Stimulated activated CD8-positive, alpha-beta memory T cell treated with anti-CD3 and anti-CD28 coated beads, Interleukin-12 subunit alpha, Interleukin-12 subunit beta, amount 100 ng/mL, for 24 hours (primary cell): ENCODE data around the gene RNF187.

Experiments used
- DNase-seq: peaks from one replicate; pipeline ENCODE4 v3.0.0-alpha.2; 2020; ENCODE audit errors: extremely low read depth

The RNF187 gene

DNA sequence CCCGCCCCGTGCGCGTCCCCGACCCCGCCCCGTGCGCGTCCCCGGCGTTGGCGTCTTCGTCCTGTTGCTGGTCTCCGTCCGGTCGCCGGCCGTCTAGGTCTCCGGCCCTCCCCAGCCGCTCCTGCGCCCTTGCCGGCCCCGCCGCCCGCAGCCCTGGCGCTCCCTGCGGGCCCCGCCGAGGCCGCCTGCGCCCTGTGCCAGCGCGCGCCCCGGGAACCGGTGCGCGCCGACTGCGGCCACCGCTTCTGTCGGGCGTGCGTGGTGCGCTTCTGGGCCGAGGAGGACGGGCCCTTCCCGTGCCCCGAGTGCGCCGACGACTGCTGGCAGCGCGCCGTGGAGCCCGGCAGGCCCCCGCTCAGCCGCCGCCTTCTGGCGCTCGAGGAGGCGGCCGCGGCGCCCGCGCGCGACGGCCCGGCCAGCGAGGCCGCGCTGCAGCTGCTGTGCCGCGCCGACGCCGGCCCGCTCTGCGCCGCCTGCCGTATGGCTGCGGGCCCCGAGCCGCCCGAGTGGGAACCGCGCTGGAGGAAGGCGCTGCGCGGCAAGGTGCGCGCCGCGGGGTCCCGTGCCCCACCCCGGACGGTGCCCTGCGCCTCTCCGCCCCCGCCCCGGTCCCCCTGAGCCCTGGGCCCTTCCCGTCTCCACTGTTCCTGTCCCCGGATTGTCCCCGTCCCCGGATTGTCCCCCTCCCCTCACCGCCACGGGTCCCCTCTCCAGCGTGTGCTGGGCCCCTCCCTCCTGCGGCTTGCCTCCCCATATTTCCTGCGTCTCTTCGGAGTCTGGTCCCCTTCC, at the start of gene RNF187:
RNF187 (plus strand) TSS at position 47 of the 789 bp plus-strand sequence.
- peak; percentile 65 for DNase-seq

GRCh38 chr1:228437424-228437962, 49.7 kb upstream of the RNF187 start:
- no peak for DNase-seq

DNA sequence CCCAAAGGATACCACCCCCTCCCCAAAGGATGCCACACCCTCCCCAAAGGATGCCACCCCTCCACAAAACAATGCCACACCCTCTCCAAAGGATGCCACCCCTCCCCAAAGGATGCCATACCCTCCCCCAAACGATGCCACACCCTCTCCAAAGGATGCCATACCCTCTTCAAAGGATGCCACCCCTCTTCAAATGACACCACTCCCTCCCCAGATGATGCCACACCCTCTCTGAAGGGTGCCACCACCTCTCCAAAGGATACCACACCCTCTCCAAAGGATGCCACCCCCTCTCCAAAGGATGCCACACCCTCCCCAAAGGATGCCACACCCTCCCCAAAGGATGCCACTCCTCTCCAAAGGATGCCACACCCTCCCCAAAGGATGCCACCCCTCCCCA, 48.9 kb upstream of the RNF187 start:
- DNase-seq, result no peak

DNA sequence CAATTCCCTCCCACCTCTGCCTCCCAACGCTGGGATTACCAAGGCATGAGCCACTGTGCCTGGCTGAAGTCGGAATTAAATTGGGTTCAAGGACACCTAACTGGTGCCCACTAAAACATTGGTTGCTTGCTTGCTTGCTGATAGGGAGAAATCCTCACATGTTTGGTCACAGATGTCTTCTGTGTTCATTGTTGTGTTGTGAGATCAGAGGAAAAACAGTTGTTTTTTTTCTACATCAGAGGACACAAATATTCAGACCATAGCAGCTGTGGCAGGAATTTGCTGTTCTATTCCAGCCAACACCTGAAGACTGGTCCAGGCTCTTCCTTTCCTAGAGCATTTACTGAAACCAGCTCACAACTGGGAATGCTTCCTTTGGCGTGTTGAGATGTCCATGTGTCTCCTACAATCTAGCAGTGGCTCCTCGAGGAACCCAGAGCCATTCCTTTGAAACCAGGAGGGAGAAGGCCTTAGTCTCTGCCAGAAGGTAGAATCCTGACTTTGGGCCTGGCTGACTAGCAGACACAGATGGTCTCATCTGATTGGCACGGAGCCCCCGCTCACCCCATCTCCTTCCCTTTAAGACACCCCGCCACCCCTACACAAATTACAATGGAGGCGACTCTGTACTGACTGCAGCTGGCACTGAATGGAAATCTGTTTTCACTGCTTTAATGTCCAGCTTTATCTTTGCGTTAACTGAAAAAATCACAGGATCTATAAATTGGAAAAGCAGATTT, 46.3 kb upstream of the RNF187 start:
- no peak for DNase-seq

DNA sequence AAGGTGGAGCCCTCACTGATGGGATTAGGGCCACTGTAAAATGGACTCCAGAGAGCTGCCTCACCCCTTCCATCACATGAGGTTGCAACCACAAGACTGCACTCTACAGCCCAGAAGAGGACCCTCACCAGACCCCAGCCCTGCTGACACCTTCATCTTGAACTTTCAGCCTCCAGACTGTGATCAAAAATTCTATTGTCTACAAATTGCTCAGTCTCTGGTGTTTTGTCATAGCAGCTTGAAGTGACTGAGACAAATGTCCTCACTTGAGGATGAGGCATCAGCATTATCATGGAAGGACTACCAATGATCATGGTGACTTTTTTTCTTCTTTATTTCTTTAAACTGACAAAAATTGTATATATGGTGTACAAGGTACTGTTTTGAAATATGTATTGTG, 43.8 kb upstream of the RNF187 start:
- DNase-seq, result no peak

DNA sequence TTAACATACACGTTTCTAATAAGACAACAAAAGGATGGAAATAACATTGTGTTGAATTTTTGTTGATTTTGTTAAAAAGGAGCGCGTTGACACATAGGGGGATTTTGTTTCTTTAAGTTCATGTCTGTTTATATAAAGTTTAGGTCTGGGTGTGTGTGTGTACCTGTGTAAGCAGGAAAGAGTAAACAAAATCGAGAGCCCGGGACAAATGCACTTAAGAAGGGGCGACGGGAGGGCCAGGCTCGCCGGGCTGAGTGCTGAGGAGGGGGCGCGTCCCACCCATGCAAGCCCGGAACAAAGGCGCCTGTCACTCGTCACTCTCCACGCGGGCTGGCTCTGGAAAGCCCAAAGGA, 41.7 kb upstream of the RNF187 start:
- no peak for DNase-seq

DNA sequence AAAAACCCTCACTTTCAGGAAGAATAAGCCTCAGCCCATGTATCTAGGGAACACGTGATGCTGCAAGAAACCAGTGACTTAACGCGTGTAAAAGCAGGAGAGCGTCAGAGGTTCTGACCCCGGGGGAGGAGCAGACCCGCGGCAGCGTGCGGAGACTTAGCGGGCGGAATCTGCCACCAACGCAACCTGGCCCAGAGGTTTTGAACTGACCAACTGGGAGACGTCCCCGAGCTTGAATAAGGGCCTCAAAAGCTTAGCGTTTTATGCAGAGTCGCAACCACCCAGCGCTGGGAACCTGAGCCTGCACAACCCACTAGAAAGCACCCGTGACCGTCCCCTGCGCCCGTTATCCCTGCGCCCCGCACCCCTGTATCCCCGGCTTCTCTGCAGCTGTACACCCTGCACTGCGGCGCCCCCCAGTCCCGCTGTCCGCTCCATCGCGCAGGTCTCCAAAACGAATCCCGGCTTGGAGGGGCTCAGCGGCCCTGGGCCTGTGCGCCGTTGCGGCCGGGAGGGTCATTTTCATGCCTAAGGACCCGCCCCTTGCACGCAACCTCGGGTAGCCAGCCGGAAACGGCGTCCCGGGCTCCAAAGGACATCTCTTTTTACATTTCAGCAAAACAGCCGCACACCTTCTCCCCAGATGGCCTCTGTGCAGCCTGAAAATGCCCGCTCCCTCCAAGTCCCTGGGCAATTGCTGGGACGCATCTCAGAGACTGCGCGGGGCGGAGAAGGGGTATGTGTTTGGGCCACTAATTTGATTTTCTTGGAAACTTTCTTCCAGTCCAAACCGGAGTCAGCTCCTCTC, 41.1 kb upstream of the RNF187 start:
- DNase-seq, result no peak

- DNase-seq, result no peak
These were observed 40.3 kb upstream of the RNF187 start for GRCh38 chr1:228446852-228447251.

DNA sequence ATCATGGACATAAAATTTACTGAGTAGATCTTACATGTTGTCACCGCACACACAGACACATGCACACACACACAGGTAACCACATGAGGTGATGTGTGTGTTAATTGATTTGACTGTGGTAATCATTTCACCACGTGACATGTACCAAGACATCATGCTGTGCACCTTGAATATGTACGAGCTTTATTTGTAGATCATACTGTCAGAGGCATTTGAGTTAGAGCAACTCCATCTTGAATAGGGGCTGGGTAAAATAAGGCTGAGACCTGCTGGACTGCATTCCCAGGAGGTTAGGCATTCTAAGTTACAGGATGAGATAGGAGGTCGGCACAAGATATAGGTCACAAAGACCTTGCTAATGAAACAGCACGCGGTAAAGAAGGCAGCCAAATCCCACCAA, 38.8 kb upstream of the RNF187 start:
- DNase-seq, result no peak

DNA sequence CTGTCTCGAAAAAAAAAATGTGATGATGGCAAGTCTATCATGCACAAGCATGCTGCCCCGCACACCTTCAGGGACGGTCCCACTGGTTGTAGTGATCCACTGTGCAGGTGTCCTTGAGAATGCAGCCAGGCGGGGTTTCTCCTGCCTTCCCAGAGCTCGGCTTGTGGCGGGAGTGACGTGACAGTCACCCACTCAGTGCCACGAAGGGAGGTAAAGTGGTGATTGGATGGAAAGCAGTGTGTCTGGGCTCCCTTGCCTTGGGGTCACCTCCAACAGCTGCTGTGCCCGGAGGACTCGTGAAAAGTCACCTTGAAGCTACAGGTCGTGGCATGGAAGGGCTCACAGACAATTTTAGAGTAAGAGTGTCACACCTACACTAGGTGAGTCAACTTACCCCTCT, 37.0 kb upstream of the RNF187 start:
- no peak for DNase-seq

GRCh38 chr1:228452194-228453021, 34.8 kb upstream of the RNF187 start:
- no peak for DNase-seq

GRCh38 chr1:228453022-228453560, 34.1 kb upstream of the RNF187 start:
- no peak for DNase-seq

GRCh38 chr1:228453614-228454013, 33.6 kb upstream of the RNF187 start:
- no peak for DNase-seq

DNA sequence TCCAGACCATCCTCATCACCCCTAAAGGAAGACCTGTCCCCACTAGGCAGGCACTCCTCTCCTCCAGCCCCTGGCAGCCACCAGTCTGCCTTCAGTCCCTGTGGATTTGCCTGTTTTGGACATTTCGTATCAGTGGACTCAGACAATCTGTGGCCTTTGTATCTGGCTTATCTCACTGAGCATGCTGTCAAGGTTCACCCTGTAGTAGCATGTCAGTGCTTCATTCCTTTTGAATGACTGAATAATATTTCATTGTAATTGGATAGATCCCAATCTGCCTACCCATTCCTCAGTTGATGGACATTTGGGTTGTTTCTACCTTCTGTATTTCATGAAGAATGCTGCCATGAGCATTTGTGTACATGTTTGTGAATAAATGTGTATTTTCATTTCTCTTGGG, 32.9 kb upstream of the RNF187 start:
- no peak for DNase-seq

GRCh38 chr1:228455715-228456114, 31.5 kb upstream of the RNF187 start:
- no peak for DNase-seq

GRCh38 chr1:228456252-228457016, 30.7 kb upstream of the RNF187 start:
- no peak for DNase-seq

DNA sequence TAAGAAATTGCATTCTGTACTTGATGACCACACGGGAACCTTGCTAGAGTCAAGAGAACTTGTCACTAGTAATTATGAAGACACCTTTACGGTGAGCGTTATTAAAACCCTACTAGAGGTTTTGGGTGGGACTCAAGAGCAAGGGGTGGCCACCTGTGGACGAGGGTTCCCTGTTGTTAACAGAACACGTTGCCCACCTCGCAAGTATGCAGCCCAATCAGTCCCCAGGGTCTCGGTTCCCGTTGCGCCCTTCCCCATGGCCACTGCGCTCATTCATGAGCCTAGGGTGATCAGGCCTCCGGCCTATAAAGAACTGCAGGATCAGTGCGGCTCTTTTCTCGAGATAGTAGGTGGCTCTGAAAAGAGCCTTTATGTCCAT, 30.2 kb upstream of the RNF187 start:
- no peak for DNase-seq

DNA sequence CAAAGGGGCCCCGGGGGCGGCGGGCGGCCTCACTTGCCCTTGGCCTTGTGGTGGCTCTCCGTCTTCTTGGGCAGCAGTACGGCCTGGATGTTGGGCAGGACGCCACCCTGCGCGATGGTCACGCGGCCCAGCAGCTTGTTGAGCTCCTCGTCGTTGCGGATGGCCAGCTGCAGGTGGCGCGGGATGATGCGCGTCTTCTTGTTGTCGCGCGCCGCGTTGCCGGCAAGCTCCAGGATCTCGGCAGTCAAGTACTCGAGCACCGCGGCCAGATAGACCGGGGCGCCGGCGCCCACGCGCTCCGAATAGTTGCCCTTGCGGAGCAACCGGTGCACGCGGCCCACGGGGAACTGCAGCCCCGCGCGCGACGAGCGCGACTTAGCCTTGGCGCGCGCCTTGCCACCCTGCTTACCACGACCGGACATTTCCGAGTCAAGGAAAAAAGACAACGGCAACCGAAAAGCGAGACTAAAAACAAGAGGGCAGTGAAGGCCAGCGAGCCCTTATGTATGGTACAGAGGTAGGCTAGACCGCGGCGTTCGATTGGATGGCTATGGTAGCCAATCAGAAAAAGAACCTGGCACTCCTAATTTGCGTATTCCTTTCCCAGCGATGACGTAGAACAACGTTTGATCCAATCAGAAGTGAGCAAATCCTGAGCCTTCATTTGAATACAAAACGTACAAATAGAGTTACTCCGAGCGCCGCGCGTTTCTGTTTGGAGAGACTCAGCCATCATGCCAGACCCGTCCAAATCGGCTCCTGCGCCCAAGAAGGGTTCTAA, 29.6 kb upstream of the RNF187 start:
- no peak for DNase-seq
